H7 (cell line): ENCODE results near the gene PRUNE2. TPM values are rescaled to one million over a fixed set of nuclear protein-coding genes. Genes with fewer than 3 reads are reported as not detected.

ENCODE experiments used
- total RNA-seq: library from RNA; depleted of rRNA; stranded (reverse); fragments of >200 nt; shearing (Covaris generic); gene quantifications from 2 replicates; pipeline ENCODE4 v1.2.3, GENCODE V29; 2014; rRNA removed

The PRUNE2 gene
- total RNA-seq, 1 experiment from 2014 or later = 1.7 TPM

Other genes starting within 250 kb of the PRUNE2 start
- gene PCA3, start 141.7 kb downstream of the PRUNE2 start, total RNA-seq = not detected in 2 replicates
- gene FOXB2, start 113.5 kb upstream of the PRUNE2 start, total RNA-seq = 0.90 TPM in 1 of 2 replicates, not detected in the other